GM12878 (cell line): Measurements from ENCODE around the gene HMG20B. TPM values are rescaled to one million over a fixed set of nuclear protein-coding genes. Genes with fewer than 3 reads are reported as not detected.

Experiments
- ATAC-seq: fragments of 200-7000 bp; cut with Tn5 transposase; 3 replicates; pipeline ENCODE4 v1.9.1; 2020; ENCODE audit warnings: mild to moderate bottlenecking, moderate library complexity
- BruUV-seq: library from RNA; stranded (reverse); fragments of 400-500 nt; replicated peaks from 2 replicates; lab custom pipeline; 2021; lab: Mats Ljungman, UMichigan
- CTCF ChIA-PET: fragments of 300-600 bp; sonication (Branson Sonifier 250); formaldehyde crosslinking; extraction: SDS; loops from one replicate; lab custom pipeline; 2021; ENCODE audit warnings: inconsistent platforms; lab: Yijun Ruan, JAX
- POLR2A ChIA-PET: fragments of 350-600 bp; formaldehyde crosslinking; extraction: SDS; loops from one replicate; lab custom pipeline; 2021; ENCODE audit warnings: inconsistent platforms; lab: Charles Lee
- RAD21 ChIA-PET: fragments of 300-600 bp; sonication (Branson Sonifier 250); formaldehyde crosslinking; loops from one replicate; lab custom pipeline; 2023; ENCODE audit warnings: antibody characterized with exemption; ENCODE audit not compliant: unreplicated experiment; lab: Charles Lee
- SMC1A ChIA-PET: fragments of 300-600 bp; sonication (Branson Sonifier 250); formaldehyde crosslinking; loops from one replicate; lab custom pipeline; 2023; ENCODE audit not compliant: unreplicated experiment, uncharacterized antibody; lab: Charles Lee
- DNase-seq: peaks from one replicate; pipeline ENCODE4 v3.0.0-alpha.2; 2011; ENCODE audit warnings: low read depth, low spot score
- FAIRE-seq: peaks from 3 replicates; lab custom pipeline; 2011; peaks lifted over from hg19 to GRCh38; lab: Jason Lieb, UNC
- H2AFZ ChIP-seq: 2 replicates; pipeline ENCODE4 v1.6.0; 2011; ENCODE audit warnings: low read depth, low read length, control low read depth; ENCODE audit not compliant: control insufficient read depth
- H3K27ac ChIP-seq: 2 replicates; pipeline ENCODE4 v1.5.1; 2011; ENCODE audit warnings: control low read depth; ENCODE audit not compliant: control insufficient read depth, insufficient read depth
- H3K27me3 ChIP-seq, 2 experiments: replicated peaks in 1 of 2; 2 replicates each; pipeline versions ENCODE4 v1.6.0 to v1.6.1; 2011; ENCODE audit warnings: low read length in 1 of 2; ENCODE audit not compliant: control insufficient read depth in 2 of 2, insufficient read depth in 2 of 2
- H3K36me3 ChIP-seq, 2 experiments: 2 replicates each; pipeline ENCODE4 v1.5.1; 2011; ENCODE audit warnings: low read length in 1 of 2; ENCODE audit not compliant: control insufficient read depth in 2 of 2, insufficient read depth in 2 of 2
- H3K4me1 ChIP-seq: 2 replicates; pipeline ENCODE4 v1.6.1; 2011; ENCODE audit warnings: mild to moderate bottlenecking, low read length, moderate library complexity, mixed read lengths; ENCODE audit not compliant: control insufficient read depth, insufficient read depth
- H3K4me2 ChIP-seq: 2 replicates; pipeline ENCODE4 v1.6.0; 2011; ENCODE audit warnings: control low read depth; ENCODE audit not compliant: control insufficient read depth, insufficient read depth
- H3K4me3 ChIP-seq: fragments of 200-600 bp; sonication (generic); 2 replicates; pipeline ENCODE4 v1.5.1; 2016
- H3K79me2 ChIP-seq: 2 replicates; pipeline ENCODE4 v1.6.0; 2011; ENCODE audit warnings: low read length; ENCODE audit not compliant: control insufficient read depth, insufficient read depth
- H3K9ac ChIP-seq: 2 replicates; pipeline ENCODE4 v1.8.0; 2011; ENCODE audit warnings: low read length, control low read depth, mixed read lengths; ENCODE audit not compliant: control insufficient read depth, insufficient read depth
- H3K9me3 ChIP-seq: replicated peaks from 3 replicates; pipeline ENCODE4 v1.5.1; 2011; ENCODE audit warnings: mild to moderate bottlenecking, low read length; ENCODE audit not compliant: control insufficient read depth, insufficient read depth
- H4K20me1 ChIP-seq: 2 replicates; pipeline ENCODE4 v1.6.0; 2011; ENCODE audit not compliant: control insufficient read depth, insufficient read depth
- HDGF ChIP-seq: fragments of 450-650 bp; IDR thresholded peaks from 2 replicates; pipeline ENCODE4 v1.6.1; 2016; ENCODE audit warnings: antibody characterized with exemption
- WGBS: methylation state at CpG from one replicate; pipeline ENCODE4 v1.1.6; 2016; ENCODE audit warnings: low lambda C conversion rate; ENCODE audit not compliant: insufficient replicate concordance, insufficient coverage; ENCODE audit errors: missing lambda C conversion rate; 5-methylcytosine and 5-hydroxymethylcytosine counted together
- in situ Hi-C: fragments of 300-500 bp; cut with MboI; formaldehyde crosslinking; loops from 9 replicates; pipeline ENCODE4 v1.14.3; 2018; ENCODE audit warnings: mixed read lengths
- intact Hi-C: fragments of 100-400 bp; cut with micrococcal nuclease; formaldehyde crosslinking; loops from one replicate; pipeline ENCODE4 v1.14.2; 2022; ENCODE audit not compliant: unreplicated experiment
- polyA plus RNA-seq, 11 experiments: library from polyadenylated mRNA; depleted of rRNA in 4 of 11; unstranded in 6 of 11; stranded (reverse) in 5 of 11; fragments of >200 nt; fragmentation: Nextera tagmentation in 4 of 11; fragmentation: Illumina TruSeq in 1 of 11; extraction: Ambion mirVana in 4 of 11; extraction: Trizol in 1 of 11; gene quantifications; 1 replicate in 1 of 11; 2 replicates in 10 of 11; pipeline versions ENCODE4 v1.2.1 to v1.2.3, GENCODE V29; 2011 to 2016; ENCODE audit warnings: inconsistent platforms in 2 of 11, missing spikeins in 2 of 11, low read depth in 1 of 11
- total RNA-seq, 4 experiments: library from RNA; depleted of rRNA in 3 of 4; stranded (reverse); fragments of >200 nt in 3 of 4; fragmentation: Illumina TruSeq in 1 of 4; extraction: Trizol in 1 of 4; gene quantifications; 2 replicates each; pipeline versions ENCODE4 v1.2.1 to v1.2.3, GENCODE V29; 2013 to 2021
- TF ChIP-seq, protein P1 (sequence below): IDR thresholded peaks from 2 replicates; pipeline ENCODE4 v1.6.1; 2012; ENCODE audit warnings: improper control_type of control experiment, low read depth, low read length; ENCODE audit not compliant: insufficient replicate concordance
- TF ChIP-seq, protein P2 (sequence below): fragments of 450-650 bp; conservative IDR thresholded peaks from 2 replicates; pipeline ENCODE4 v1.6.1; 2017; ENCODE audit warnings: mild to moderate bottlenecking, moderate library complexity
- TF ChIP-seq, protein P3 (sequence below): fragments of 450-650 bp; IDR thresholded peaks from 2 replicates; pipeline ENCODE4 v1.6.1; 2016; ENCODE audit warnings: mild to moderate bottlenecking
- TF ChIP-seq, protein P4 (sequence below): fragments of 450-650 bp; IDR thresholded peaks from 2 replicates; pipeline ENCODE4 v1.6.1; 2016; ENCODE audit warnings: mild to moderate bottlenecking

Gene HMG20B
- total and polyA plus RNA-seq, 10 of the 15 experiments (the other 5 are each of a cell fraction or from before 2014, with no cell fraction given) = 0.37 to 92.7 (median 47.0) TPM

DNA sequence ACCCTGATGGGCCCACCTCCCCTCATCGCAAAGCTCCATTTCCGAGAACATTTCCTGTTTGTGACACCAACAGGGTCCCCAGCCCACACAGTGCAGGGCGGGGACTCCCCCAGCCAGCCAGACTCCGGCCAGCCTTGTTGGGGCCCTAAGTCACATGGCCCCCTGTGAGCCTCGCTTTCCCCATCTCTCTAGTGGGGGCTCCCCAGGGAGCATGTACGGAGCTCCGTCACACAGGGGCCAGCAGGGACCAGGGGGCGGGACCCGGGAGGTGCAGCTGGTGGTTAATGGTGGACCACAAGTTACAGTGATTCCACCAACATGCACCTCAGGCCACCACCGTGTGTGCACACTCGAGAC is 32.2 kb downstream of the HMG20B start (continued):
- TF ChIP-seq, protein P1, sequence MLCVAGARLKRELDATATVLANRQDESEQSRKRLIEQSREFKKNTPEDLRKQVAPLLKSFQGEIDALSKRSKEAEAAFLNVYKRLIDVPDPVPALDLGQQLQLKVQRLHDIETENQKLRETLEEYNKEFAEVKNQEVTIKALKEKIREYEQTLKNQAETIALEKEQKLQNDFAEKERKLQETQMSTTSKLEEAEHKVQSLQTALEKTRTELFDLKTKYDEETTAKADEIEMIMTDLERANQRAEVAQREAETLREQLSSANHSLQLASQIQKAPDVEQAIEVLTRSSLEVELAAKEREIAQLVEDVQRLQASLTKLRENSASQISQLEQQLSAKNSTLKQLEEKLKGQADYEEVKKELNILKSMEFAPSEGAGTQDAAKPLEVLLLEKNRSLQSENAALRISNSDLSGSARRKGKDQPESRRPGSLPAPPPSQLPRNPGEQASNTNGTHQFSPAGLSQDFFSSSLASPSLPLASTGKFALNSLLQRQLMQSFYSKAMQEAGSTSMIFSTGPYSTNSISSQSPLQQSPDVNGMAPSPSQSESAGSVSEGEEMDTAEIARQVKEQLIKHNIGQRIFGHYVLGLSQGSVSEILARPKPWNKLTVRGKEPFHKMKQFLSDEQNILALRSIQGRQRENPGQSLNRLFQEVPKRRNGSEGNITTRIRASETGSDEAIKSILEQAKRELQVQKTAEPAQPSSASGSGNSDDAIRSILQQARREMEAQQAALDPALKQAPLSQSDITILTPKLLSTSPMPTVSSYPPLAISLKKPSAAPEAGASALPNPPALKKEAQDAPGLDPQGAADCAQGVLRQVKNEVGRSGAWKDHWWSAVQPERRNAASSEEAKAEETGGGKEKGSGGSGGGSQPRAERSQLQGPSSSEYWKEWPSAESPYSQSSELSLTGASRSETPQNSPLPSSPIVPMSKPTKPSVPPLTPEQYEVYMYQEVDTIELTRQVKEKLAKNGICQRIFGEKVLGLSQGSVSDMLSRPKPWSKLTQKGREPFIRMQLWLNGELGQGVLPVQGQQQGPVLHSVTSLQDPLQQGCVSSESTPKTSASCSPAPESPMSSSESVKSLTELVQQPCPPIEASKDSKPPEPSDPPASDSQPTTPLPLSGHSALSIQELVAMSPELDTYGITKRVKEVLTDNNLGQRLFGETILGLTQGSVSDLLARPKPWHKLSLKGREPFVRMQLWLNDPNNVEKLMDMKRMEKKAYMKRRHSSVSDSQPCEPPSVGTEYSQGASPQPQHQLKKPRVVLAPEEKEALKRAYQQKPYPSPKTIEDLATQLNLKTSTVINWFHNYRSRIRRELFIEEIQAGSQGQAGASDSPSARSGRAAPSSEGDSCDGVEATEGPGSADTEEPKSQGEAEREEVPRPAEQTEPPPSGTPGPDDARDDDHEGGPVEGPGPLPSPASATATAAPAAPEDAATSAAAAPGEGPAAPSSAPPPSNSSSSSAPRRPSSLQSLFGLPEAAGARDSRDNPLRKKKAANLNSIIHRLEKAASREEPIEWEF = no peak
- TF ChIP-seq, all 136 proteins: peak for 11

DNA sequence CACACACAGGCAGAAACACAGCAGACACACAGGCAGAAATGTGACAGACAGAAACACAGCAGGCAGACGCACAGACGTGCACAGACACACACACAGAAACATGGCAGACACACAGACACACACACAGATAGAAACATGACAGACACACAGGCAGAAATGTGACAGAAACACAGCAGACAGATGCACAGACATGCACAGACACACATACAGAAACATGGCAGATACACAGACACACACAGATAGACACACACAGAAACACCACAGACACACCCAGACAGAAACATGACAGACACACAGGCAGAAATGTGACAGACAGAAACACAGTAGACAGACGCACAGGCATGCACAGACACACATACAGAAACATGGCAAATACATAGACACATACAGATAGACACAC is 32.6 kb downstream of the HMG20B start:
- Histone ChIP-seq H3K4me3 (no peak overlapping the region), H3K36me3 (no peaks in the 10 kb centered on the region), H4K20me1 (no peaks in the 10 kb centered on the region), H3K79me2 (no peaks in the 10 kb centered on the region), H3K27me3 (no peaks in the 10 kb centered on the region), H3K9me3 (no peaks in the 10 kb centered on the region)
- intact Hi-C loops = loop anchor here (5.0 kb wide), 1 partner anchor 33 kb away; the partner anchor contains the start of gene HMG20B
- no peak for DNase-seq
- WGBS = 33% methylated on average over 3 of the region's 3 CpGs
- BruUV-seq = no TSS peak
- POLR2A ChIA-PET = interaction anchor here (1.3 kb wide), 1 partner anchor 14 kb away, joined by 3 read pairs; no protein-coding TSS in a partner anchor
- peak; percentile 59; the same call in 1 of the 2 replicates for TF ChIP-seq HDGF
- TF ChIP-seq, protein P2, sequence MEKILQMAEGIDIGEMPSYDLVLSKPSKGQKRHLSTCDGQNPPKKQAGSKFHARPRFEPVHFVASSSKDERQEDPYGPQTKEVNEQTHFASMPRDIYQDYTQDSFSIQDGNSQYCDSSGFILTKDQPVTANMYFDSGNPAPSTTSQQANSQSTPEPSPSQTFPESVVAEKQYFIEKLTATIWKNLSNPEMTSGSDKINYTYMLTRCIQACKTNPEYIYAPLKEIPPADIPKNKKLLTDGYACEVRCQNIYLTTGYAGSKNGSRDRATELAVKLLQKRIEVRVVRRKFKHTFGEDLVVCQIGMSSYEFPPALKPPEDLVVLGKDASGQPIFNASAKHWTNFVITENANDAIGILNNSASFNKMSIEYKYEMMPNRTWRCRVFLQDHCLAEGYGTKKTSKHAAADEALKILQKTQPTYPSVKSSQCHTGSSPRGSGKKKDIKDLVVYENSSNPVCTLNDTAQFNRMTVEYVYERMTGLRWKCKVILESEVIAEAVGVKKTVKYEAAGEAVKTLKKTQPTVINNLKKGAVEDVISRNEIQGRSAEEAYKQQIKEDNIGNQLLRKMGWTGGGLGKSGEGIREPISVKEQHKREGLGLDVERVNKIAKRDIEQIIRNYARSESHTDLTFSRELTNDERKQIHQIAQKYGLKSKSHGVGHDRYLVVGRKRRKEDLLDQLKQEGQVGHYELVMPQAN = no peak
- TF ChIP-seq, protein P3, sequence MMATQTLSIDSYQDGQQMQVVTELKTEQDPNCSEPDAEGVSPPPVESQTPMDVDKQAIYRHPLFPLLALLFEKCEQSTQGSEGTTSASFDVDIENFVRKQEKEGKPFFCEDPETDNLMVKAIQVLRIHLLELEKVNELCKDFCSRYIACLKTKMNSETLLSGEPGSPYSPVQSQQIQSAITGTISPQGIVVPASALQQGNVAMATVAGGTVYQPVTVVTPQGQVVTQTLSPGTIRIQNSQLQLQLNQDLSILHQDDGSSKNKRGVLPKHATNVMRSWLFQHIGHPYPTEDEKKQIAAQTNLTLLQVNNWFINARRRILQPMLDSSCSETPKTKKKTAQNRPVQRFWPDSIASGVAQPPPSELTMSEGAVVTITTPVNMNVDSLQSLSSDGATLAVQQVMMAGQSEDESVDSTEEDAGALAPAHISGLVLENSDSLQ = 0 out of 2 replicates have a peak, but pooled peaks have one; percentile 31
- TF ChIP-seq, protein P4, sequence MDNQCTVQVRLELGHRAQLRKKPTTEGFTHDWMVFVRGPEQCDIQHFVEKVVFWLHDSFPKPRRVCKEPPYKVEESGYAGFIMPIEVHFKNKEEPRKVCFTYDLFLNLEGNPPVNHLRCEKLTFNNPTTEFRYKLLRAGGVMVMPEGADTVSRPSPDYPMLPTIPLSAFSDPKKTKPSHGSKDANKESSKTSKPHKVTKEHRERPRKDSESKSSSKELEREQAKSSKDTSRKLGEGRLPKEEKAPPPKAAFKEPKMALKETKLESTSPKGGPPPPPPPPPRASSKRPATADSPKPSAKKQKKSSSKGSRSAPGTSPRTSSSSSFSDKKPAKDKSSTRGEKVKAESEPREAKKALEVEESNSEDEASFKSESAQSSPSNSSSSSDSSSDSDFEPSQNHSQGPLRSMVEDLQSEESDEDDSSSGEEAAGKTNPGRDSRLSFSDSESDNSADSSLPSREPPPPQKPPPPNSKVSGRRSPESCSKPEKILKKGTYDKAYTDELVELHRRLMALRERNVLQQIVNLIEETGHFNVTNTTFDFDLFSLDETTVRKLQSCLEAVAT = 0 out of 2 replicates have a peak, but pooled peaks have one; percentile 56
- TF ChIP-seq, all 136 proteins: peak for 3
- Histone ChIP-seq H3K4me2 (peak overlapping the region; percentile 15; the same call in 1 of the 2 replicates), H3K27ac (no peak overlapping the region), H3K9ac (no peak overlapping the region), H3K4me1 (peaks cover 12% of the 10 kb centered on the region), H2AFZ (peak overlapping the region; percentile 28)
- FAIRE-seq = peak; percentile 75
- no peak for ATAC-seq
- ChIA-PET CTCF (interaction anchor here (1.5 kb wide), 2 partner anchors 18 to 60 kb away, joined by 3 to 4 read pairs; no protein-coding TSS in a partner anchor), SMC1A (no interaction called here), RAD21 (interaction anchor here (0.6 to 1.4 kb wide), 2 partner anchors 17 to 51 kb away, joined by 3 read pairs; no protein-coding TSS in a partner anchor)
- in situ Hi-C loops = no loop called here
